ENCODE data around the gene ABCB1. TPM values are rescaled to one million over a fixed set of nuclear protein-coding genes. Genes with fewer than 3 reads are reported as not detected.

The ABCB1 gene
- total RNA-seq, 1 experiment from 2014 or later: not detected

- POLR2A ChIA-PET (ENCODE audit: unreplicated experiment): no interaction called here
- BruUV-seq (replicated peaks): no TSS peak
- peaks cover 14% of the 10 kb centered on the region; the same call in 1 of the 2 replicates for H3K27me3 ChIP-seq (ENCODE audit: low read length)
Observed at GRCh38 chr7:87513735-87514335, 86.8 kb downstream of the ABCB1 start.

GRCh38 chr7:87512906-87513305 lies 87.8 kb downstream of the ABCB1 start:
- no peaks in the 10 kb centered on the region for H4K20me1 ChIP-seq (ENCODE audit: low read length)
- no peaks in the 10 kb centered on the region for H3K9me2 ChIP-seq (replicated peaks; ENCODE audit: low read length)
- no TSS peak for BruUV-seq (replicated peaks)
- no peak overlapping the region for H3K4me2 ChIP-seq (ENCODE audit: low read length)
- ChIA-PET CTCF (no interaction called here), POLR2A (ENCODE audit: unreplicated experiment) (no interaction called here)
- H3K9ac ChIP-seq (ENCODE audit: low read length): no peak overlapping the region
- no peak overlapping the region for H3K27ac ChIP-seq (ENCODE audit: low read length)
- no peaks in the 10 kb centered on the region for H3K4me1 ChIP-seq (ENCODE audit: insufficient read depth, low read length)
- H3K4me3 ChIP-seq (ENCODE audit: low read length): no peak overlapping the region
- no peaks in the 10 kb centered on the region for H3K79me2 ChIP-seq (ENCODE audit: low read length)
- H3K36me3 ChIP-seq (ENCODE audit: low read depth, low read length): no peaks in the 10 kb centered on the region
- no peak overlapping the region for H2AFZ ChIP-seq (ENCODE audit: low read length)
- no peak for TF ChIP-seq EZH2phosphoT487 (IDR thresholded peaks at IDR 0.05; ENCODE audit: borderline replicate concordance, low read length)
- TF ChIP-seq CTCF (conservative IDR thresholded peaks at IDR 0.05; ENCODE audit: low read depth, low read length): no peak
- no peak for TF ChIP-seq EZH2 (IDR thresholded peaks at IDR 0.05; ENCODE audit: low read length, unreplicated experiment)
- intact Hi-C loops (cut with micrococcal nuclease): no loop called here
- H3F3A ChIP-seq (ENCODE audit: low read length, unreplicated experiment): no peaks in the 10 kb centered on the region
- no peaks in the 10 kb centered on the region for H3K9me3 ChIP-seq (ENCODE audit: low read length)
- DNase-seq: no peak
- ATAC-seq: no peak
- H3K27me3 ChIP-seq (ENCODE audit: low read length): peaks cover 11% of the 10 kb centered on the region; the same call in 1 of the 2 replicates

More at GRCh38 chr7:87513735-87514335, 86.8 kb downstream of the ABCB1 start:
- Histone ChIP-seq H3K4me3 (ENCODE audit: low read length) (no peak overlapping the region), H3K79me2 (ENCODE audit: low read length) (no peaks in the 10 kb centered on the region), H3K4me1 (ENCODE audit: insufficient read depth, low read length) (no peaks in the 10 kb centered on the region), H3K9ac (ENCODE audit: low read length) (no peak overlapping the region), H4K20me1 (ENCODE audit: low read length) (no peaks in the 10 kb centered on the region), H3F3A (ENCODE audit: low read length, unreplicated experiment) (no peaks in the 10 kb centered on the region), H3K4me2 (ENCODE audit: low read length) (no peak overlapping the region), H3K9me2 (replicated peaks; ENCODE audit: low read length) (no peaks in the 10 kb centered on the region), H2AFZ (ENCODE audit: low read length) (no peak overlapping the region), H3K27ac (ENCODE audit: low read length) (no peak overlapping the region), H3K36me3 (ENCODE audit: low read depth, low read length) (no peaks in the 10 kb centered on the region), H3K9me3 (ENCODE audit: low read length) (no peaks in the 10 kb centered on the region)
- no peak for ATAC-seq
- intact Hi-C loops (cut with micrococcal nuclease): no loop called here
- CTCF ChIA-PET: no interaction called here
- DNase-seq: no peak
- no peak for TF ChIP-seq CTCF (conservative IDR thresholded peaks at IDR 0.05; ENCODE audit: low read depth, low read length)
- no peak for TF ChIP-seq EZH2 (IDR thresholded peaks at IDR 0.05; ENCODE audit: low read length, unreplicated experiment)
- no peak for TF ChIP-seq EZH2phosphoT487 (IDR thresholded peaks at IDR 0.05; ENCODE audit: borderline replicate concordance, low read length)

- no peaks in the 10 kb centered on the region for H3K36me3 ChIP-seq (ENCODE audit: low read depth, low read length)
- DNase-seq (no peak), ATAC-seq (no peak)
- H3F3A ChIP-seq (ENCODE audit: low read length, unreplicated experiment): no peaks in the 10 kb centered on the region
- no peaks in the 10 kb centered on the region for H3K9me3 ChIP-seq (ENCODE audit: low read length)
- no TSS peak for BruUV-seq (replicated peaks)
- H3K9ac ChIP-seq (ENCODE audit: low read length): no peak overlapping the region
- no peak overlapping the region for H2AFZ ChIP-seq (ENCODE audit: low read length)
- ChIA-PET CTCF (interaction anchor here (0.6 kb wide), 1 partner anchor 658 kb away, joined by 7 read pairs; no protein-coding TSS in a partner anchor), POLR2A (ENCODE audit: unreplicated experiment) (no interaction called here)
- H3K4me1 ChIP-seq (ENCODE audit: insufficient read depth, low read length): no peaks in the 10 kb centered on the region
- intact Hi-C loops (cut with micrococcal nuclease): no loop called here
- peaks cover 11% of the 10 kb centered on the region; the same call in 1 of the 2 replicates for H3K27me3 ChIP-seq (ENCODE audit: low read length)
- H3K27ac ChIP-seq (ENCODE audit: low read length): no peak overlapping the region
- no peaks in the 10 kb centered on the region for H3K79me2 ChIP-seq (ENCODE audit: low read length)
- no peak overlapping the region for H3K4me2 ChIP-seq (ENCODE audit: low read length)
- no peaks in the 10 kb centered on the region for H3K9me2 ChIP-seq (replicated peaks; ENCODE audit: low read length)
- TF ChIP-seq EZH2phosphoT487 (IDR thresholded peaks at IDR 0.05; ENCODE audit: borderline replicate concordance, low read length): no peak
- no peak for TF ChIP-seq EZH2 (IDR thresholded peaks at IDR 0.05; ENCODE audit: low read length, unreplicated experiment)
- no peak for TF ChIP-seq CTCF (conservative IDR thresholded peaks at IDR 0.05; ENCODE audit: low read depth, low read length)
- no peaks in the 10 kb centered on the region for H4K20me1 ChIP-seq (ENCODE audit: low read length)
- H3K4me3 ChIP-seq (ENCODE audit: low read length): no peak overlapping the region
Observed at GRCh38 chr7:87511510-87511909, 89.2 kb downstream of the ABCB1 start.

All from PC-3 (cell line).